GM12891 (cell line): ENCODE measurements around the gene ROCK2.

Source experiments
- POLR2A ChIP-seq: IDR thresholded peaks from 2 replicates; pipeline ENCODE4 v1.6.1; 2011; ENCODE audit warnings: low read depth, low read length, control low read depth
- POLR2AphosphoS5 ChIP-seq: IDR thresholded peaks from 2 replicates; pipeline ENCODE4 v1.6.1; 2011; ENCODE audit warnings: low read depth, low read length, control low read depth
- POU2F2 ChIP-seq: IDR thresholded peaks from 2 replicates; pipeline ENCODE4 v1.6.1; 2011; ENCODE audit warnings: low read depth, mild to moderate bottlenecking, control low read depth, low read length, moderate library complexity
- SPI1 ChIP-seq: IDR thresholded peaks from 2 replicates; pipeline ENCODE4 v1.6.1; 2011; ENCODE audit warnings: low read depth, low read length, control low read depth
- TAF1 ChIP-seq: IDR thresholded peaks from 2 replicates; pipeline ENCODE4 v1.6.1; 2011; ENCODE audit warnings: low read depth, low read length, control low read depth

- TF ChIP-seq TAF1: 0 out of 2 replicates have a peak, but pooled peaks have one; percentile 35
- no peak for TF ChIP-seq POLR2AphosphoS5
- TF ChIP-seq POLR2A: no peak
- TF ChIP-seq SPI1: no peak
- TF ChIP-seq POU2F2: no peak
Measured at GRCh38 chr2:11155381-11156035, 188.9 kb downstream of the ROCK2 start, which contains the start of gene SLC66A3.
